GM12872 (cell line): ENCODE measurements around the gene WDR45B.

ENCODE experiments used
- CTCF ChIP-seq: IDR thresholded peaks from 3 replicates; pipeline ENCODE4 v1.5.1; 2011; ENCODE audit warnings: low read depth, mild to moderate bottlenecking, low read length, moderate library complexity; ENCODE audit not compliant: insufficient read depth

The WDR45B gene

GRCh38 chr17:82594571-82594970 is 53.7 kb downstream of the WDR45B start:
- TF ChIP-seq CTCF, result no peak

- no peak for TF ChIP-seq CTCF
Observed at GRCh38 chr17:82593590-82594087, 54.6 kb downstream of the WDR45B start.

- no peak for TF ChIP-seq CTCF
Observed at GRCh38 chr17:82592767-82593589, 55.3 kb downstream of the WDR45B start.

- no peak for TF ChIP-seq CTCF
Observed at GRCh38 chr17:82592289-82592766, 55.9 kb downstream of the WDR45B start.

- TF ChIP-seq CTCF, result no peak
Observed at GRCh38 chr17:82590881-82591539, 57.2 kb downstream of the WDR45B start.

- no peak for TF ChIP-seq CTCF
Observed at GRCh38 chr17:82590216-82590615, 58.0 kb downstream of the WDR45B start.

- TF ChIP-seq CTCF, result no peak
Observed at GRCh38 chr17:82589851-82590180, 58.4 kb downstream of the WDR45B start.
